HepG2 (cell line): Measurements from ENCODE around the gene CCDC83.

ENCODE experiments used
- GRHL1 ChIP-seq: sonication (generic); formaldehyde crosslinking; conservative IDR thresholded peaks from 2 replicates; pipeline ENCODE4 v1.8.0; 2022; ENCODE audit warnings: missing genetic modification reagents
- HDAC2 ChIP-seq: sonication (generic); formaldehyde crosslinking; IDR thresholded peaks from 2 replicates; pipeline ENCODE4 v1.4.0; 2020; ENCODE audit warnings: missing genetic modification reagents
- HNF4A ChIP-seq: sonication (generic); formaldehyde crosslinking; IDR thresholded peaks from 2 replicates; pipeline ENCODE4 v1.4.0; 2020; ENCODE audit warnings: missing genetic modification reagents
- PHF5A ChIP-seq: IDR thresholded peaks from one replicate; pipeline ENCODE4 v1.6.1; 2018; ENCODE audit warnings: low read depth, missing genetic modification reagents; ENCODE audit not compliant: unreplicated experiment
- PHF8 ChIP-seq: sonication (generic); formaldehyde crosslinking; IDR thresholded peaks from 2 replicates; pipeline ENCODE4 v1.5.0; 2020; ENCODE audit warnings: missing genetic modification reagents
- POLR2AphosphoS2 ChIP-seq: IDR thresholded peaks from 2 replicates; pipeline ENCODE4 v1.6.1; 2011; ENCODE audit warnings: low read depth, low read length, improper control_type of control experiment
- SP1 ChIP-seq, 2 experiments: fragments of 450-650 bp in 1 of 2; sonication (generic) in 1 of 2; formaldehyde crosslinking in 1 of 2; IDR thresholded peaks; 2 replicates each; pipeline versions ENCODE4 v1.4.0 to v1.6.1; 2016 to 2020; ENCODE audit warnings: missing genetic modification reagents in 1 of 2
- ZNF232 ChIP-seq: sonication (generic); formaldehyde crosslinking; IDR thresholded peaks from 2 replicates; pipeline ENCODE4 v1.4.0; 2020; ENCODE audit warnings: missing genetic modification reagents, borderline replicate concordance
- ZNF737 ChIP-seq: sonication (generic); formaldehyde crosslinking; IDR thresholded peaks from 2 replicates; pipeline ENCODE4 v1.5.0; 2020; ENCODE audit warnings: missing genetic modification reagents, mild to moderate bottlenecking, borderline replicate concordance
- TF ChIP-seq, protein P1 (sequence below): sonication (generic); formaldehyde crosslinking; IDR thresholded peaks from 2 replicates; pipeline ENCODE4; 2020; ENCODE audit warnings: missing genetic modification reagents, mild to moderate bottlenecking, borderline replicate concordance
- TF ChIP-seq, protein P2 (sequence below): sonication (generic); formaldehyde crosslinking; IDR thresholded peaks from 2 replicates; pipeline ENCODE4 v1.5.0; 2020; ENCODE audit warnings: mild to moderate bottlenecking, missing genetic modification reagents, moderate library complexity
- TF ChIP-seq, protein P3 (sequence below): sonication (generic); formaldehyde crosslinking; IDR thresholded peaks from 2 replicates; pipeline ENCODE4 v1.4.0; 2020; ENCODE audit warnings: mild to moderate bottlenecking, missing genetic modification reagents

GRCh38 chr11:85918910-85919794, 64.0 kb downstream of the CCDC83 start:
- TF ChIP-seq HNF4A (CRISPR knock-in tag) (no peak), SP1 (IDR thresholded peaks at IDR 0.05) (no peak), SP1 (CRISPR knock-in tag; IDR thresholded peaks at IDR 0.05) (no peak), GRHL1 (CRISPR knock-in tag) (no peak), POLR2AphosphoS2 (no peak), PHF5A (no peak), ZNF232 (CRISPR knock-in tag) (no peak), HDAC2 (CRISPR knock-in tag) (no peak), PHF8 (CRISPR knock-in tag) (no peak), ZNF737 (CRISPR knock-in tag) (no peak)
- TF ChIP-seq, protein P1, sequence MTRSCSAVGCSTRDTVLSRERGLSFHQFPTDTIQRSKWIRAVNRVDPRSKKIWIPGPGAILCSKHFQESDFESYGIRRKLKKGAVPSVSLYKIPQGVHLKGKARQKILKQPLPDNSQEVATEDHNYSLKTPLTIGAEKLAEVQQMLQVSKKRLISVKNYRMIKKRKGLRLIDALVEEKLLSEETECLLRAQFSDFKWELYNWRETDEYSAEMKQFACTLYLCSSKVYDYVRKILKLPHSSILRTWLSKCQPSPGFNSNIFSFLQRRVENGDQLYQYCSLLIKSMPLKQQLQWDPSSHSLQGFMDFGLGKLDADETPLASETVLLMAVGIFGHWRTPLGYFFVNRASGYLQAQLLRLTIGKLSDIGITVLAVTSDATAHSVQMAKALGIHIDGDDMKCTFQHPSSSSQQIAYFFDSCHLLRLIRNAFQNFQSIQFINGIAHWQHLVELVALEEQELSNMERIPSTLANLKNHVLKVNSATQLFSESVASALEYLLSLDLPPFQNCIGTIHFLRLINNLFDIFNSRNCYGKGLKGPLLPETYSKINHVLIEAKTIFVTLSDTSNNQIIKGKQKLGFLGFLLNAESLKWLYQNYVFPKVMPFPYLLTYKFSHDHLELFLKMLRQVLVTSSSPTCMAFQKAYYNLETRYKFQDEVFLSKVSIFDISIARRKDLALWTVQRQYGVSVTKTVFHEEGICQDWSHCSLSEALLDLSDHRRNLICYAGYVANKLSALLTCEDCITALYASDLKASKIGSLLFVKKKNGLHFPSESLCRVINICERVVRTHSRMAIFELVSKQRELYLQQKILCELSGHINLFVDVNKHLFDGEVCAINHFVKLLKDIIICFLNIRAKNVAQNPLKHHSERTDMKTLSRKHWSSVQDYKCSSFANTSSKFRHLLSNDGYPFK, result no peak
- TF ChIP-seq, protein P2, sequence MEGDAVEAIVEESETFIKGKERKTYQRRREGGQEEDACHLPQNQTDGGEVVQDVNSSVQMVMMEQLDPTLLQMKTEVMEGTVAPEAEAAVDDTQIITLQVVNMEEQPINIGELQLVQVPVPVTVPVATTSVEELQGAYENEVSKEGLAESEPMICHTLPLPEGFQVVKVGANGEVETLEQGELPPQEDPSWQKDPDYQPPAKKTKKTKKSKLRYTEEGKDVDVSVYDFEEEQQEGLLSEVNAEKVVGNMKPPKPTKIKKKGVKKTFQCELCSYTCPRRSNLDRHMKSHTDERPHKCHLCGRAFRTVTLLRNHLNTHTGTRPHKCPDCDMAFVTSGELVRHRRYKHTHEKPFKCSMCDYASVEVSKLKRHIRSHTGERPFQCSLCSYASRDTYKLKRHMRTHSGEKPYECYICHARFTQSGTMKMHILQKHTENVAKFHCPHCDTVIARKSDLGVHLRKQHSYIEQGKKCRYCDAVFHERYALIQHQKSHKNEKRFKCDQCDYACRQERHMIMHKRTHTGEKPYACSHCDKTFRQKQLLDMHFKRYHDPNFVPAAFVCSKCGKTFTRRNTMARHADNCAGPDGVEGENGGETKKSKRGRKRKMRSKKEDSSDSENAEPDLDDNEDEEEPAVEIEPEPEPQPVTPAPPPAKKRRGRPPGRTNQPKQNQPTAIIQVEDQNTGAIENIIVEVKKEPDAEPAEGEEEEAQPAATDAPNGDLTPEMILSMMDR (CRISPR knock-in tag), result no peak
- TF ChIP-seq, protein P3, sequence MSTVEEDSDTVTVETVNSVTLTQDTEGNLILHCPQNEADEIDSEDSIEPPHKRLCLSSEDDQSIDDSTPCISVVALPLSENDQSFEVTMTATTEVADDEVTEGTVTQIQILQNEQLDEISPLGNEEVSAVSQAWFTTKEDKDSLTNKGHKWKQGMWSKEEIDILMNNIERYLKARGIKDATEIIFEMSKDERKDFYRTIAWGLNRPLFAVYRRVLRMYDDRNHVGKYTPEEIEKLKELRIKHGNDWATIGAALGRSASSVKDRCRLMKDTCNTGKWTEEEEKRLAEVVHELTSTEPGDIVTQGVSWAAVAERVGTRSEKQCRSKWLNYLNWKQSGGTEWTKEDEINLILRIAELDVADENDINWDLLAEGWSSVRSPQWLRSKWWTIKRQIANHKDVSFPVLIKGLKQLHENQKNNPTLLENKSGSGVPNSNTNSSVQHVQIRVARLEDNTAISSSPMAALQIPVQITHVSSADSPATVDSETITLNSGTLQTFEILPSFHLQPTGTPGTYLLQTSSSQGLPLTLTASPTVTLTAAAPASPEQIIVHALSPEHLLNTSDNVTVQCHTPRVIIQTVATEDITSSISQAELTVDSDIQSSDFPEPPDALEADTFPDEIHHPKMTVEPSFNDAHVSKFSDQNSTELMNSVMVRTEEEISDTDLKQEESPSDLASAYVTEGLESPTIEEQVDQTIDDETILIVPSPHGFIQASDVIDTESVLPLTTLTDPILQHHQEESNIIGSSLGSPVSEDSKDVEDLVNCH, result no peak
